ENCODE results near the gene IGFBPL1.

The IGFBPL1 gene

GRCh38 chr9:38375572-38375963 lies 48.7 kb downstream of the IGFBPL1 start:
- no peak overlapping the region for H2AFZ ChIP-seq (ENCODE audit: low read depth, low read length)

GRCh38 chr9:38374847-38375571 lies 49.2 kb downstream of the IGFBPL1 start:
- Histone ChIP-seq H3K36me3 (ENCODE audit: insufficient read depth, low read length) (no peaks in the 10 kb centered on the region), H3K9me3 (ENCODE audit: low read length) (no peaks in the 10 kb centered on the region), H3K4me3 (ENCODE audit: low read length) (no peak overlapping the region), H3K4me1 (ENCODE audit: insufficient read depth, low read length) (peaks cover 20% of the 10 kb centered on the region), H3K27me3 (ENCODE audit: insufficient read depth, low read length) (no peaks in the 10 kb centered on the region), H2AFZ (ENCODE audit: low read depth, low read length) (no peak overlapping the region)

More at GRCh38 chr9:38375572-38375963, 48.7 kb downstream of the IGFBPL1 start:
- Histone ChIP-seq H3K36me3 (ENCODE audit: insufficient read depth, low read length) (no peaks in the 10 kb centered on the region), H3K4me3 (ENCODE audit: low read length) (no peak overlapping the region), H3K27me3 (ENCODE audit: insufficient read depth, low read length) (no peaks in the 10 kb centered on the region), H3K4me1 (ENCODE audit: insufficient read depth, low read length) (peaks cover 22% of the 10 kb centered on the region), H3K9me3 (ENCODE audit: low read length) (no peaks in the 10 kb centered on the region)

- Histone ChIP-seq H2AFZ (ENCODE audit: low read depth, low read length) (no peak overlapping the region), H3K9me3 (ENCODE audit: low read length) (no peaks in the 10 kb centered on the region), H3K27me3 (ENCODE audit: insufficient read depth, low read length) (no peaks in the 10 kb centered on the region), H3K36me3 (ENCODE audit: insufficient read depth, low read length) (no peaks in the 10 kb centered on the region), H3K4me1 (ENCODE audit: insufficient read depth, low read length) (peaks cover 20% of the 10 kb centered on the region), H3K4me3 (ENCODE audit: low read length) (no peak overlapping the region)
These were observed 50.6 kb downstream of the IGFBPL1 start for GRCh38 chr9:38373679-38374078.

GRCh38 chr9:38372762-38373619 lies 51.3 kb downstream of the IGFBPL1 start:
- Histone ChIP-seq H3K4me3 (ENCODE audit: low read length) (no peak overlapping the region), H2AFZ (ENCODE audit: low read depth, low read length) (no peak overlapping the region), H3K4me1 (ENCODE audit: insufficient read depth, low read length) (peaks cover 20% of the 10 kb centered on the region), H3K9me3 (ENCODE audit: low read length) (no peaks in the 10 kb centered on the region), H3K36me3 (ENCODE audit: insufficient read depth, low read length) (no peaks in the 10 kb centered on the region), H3K27me3 (ENCODE audit: insufficient read depth, low read length) (no peaks in the 10 kb centered on the region)

GRCh38 chr9:38371495-38371894 lies 52.8 kb downstream of the IGFBPL1 start:
- H3K36me3 ChIP-seq (ENCODE audit: insufficient read depth, low read length) = no peaks in the 10 kb centered on the region
- H3K27me3 ChIP-seq (ENCODE audit: insufficient read depth, low read length) = no peaks in the 10 kb centered on the region
- no peaks in the 10 kb centered on the region for H3K9me3 ChIP-seq (ENCODE audit: low read length)
- H2AFZ ChIP-seq (ENCODE audit: low read depth, low read length) = no peak overlapping the region
- H3K4me3 ChIP-seq (ENCODE audit: low read length) = no peak overlapping the region
- peaks cover 17% of the 10 kb centered on the region for H3K4me1 ChIP-seq (ENCODE audit: insufficient read depth, low read length)

- H3K36me3 ChIP-seq (ENCODE audit: insufficient read depth, low read length) = no peaks in the 10 kb centered on the region
- no peaks in the 10 kb centered on the region for H3K9me3 ChIP-seq (ENCODE audit: low read length)
These were observed 54.1 kb downstream of the IGFBPL1 start for GRCh38 chr9:38370176-38370575.

GRCh38 chr9:38368731-38369130 lies 55.5 kb downstream of the IGFBPL1 start:
- Histone ChIP-seq H3K36me3 (ENCODE audit: insufficient read depth, low read length) (no peaks in the 10 kb centered on the region), H3K27me3 (ENCODE audit: insufficient read depth, low read length) (no peaks in the 10 kb centered on the region), H2AFZ (ENCODE audit: low read depth, low read length) (no peak overlapping the region), H3K9me3 (ENCODE audit: low read length) (no peaks in the 10 kb centered on the region), H3K4me3 (ENCODE audit: low read length) (no peak overlapping the region), H3K4me1 (ENCODE audit: insufficient read depth, low read length) (no peaks in the 10 kb centered on the region)

More at GRCh38 chr9:38370176-38370575, 54.1 kb downstream of the IGFBPL1 start:
- no peaks in the 10 kb centered on the region for H3K27me3 ChIP-seq (ENCODE audit: insufficient read depth, low read length)
- H3K4me3 ChIP-seq (ENCODE audit: low read length) = no peak overlapping the region
- H3K4me1 ChIP-seq (ENCODE audit: insufficient read depth, low read length) = peaks cover 4% of the 10 kb centered on the region
- no peak overlapping the region for H2AFZ ChIP-seq (ENCODE audit: low read depth, low read length)

GRCh38 chr9:38367898-38368297 lies 56.4 kb downstream of the IGFBPL1 start:
- Histone ChIP-seq H3K27me3 (ENCODE audit: insufficient read depth, low read length) (no peaks in the 10 kb centered on the region), H2AFZ (ENCODE audit: low read depth, low read length) (no peak overlapping the region), H3K9me3 (ENCODE audit: low read length) (no peaks in the 10 kb centered on the region), H3K4me1 (ENCODE audit: insufficient read depth, low read length) (no peaks in the 10 kb centered on the region), H3K36me3 (ENCODE audit: insufficient read depth, low read length) (no peaks in the 10 kb centered on the region), H3K4me3 (ENCODE audit: low read length) (no peak overlapping the region)

GRCh38 chr9:38363589-38363925 lies 60.7 kb downstream of the IGFBPL1 start:
- Histone ChIP-seq H2AFZ (ENCODE audit: low read depth, low read length) (no peak overlapping the region), H3K9me3 (ENCODE audit: low read length) (no peaks in the 10 kb centered on the region), H3K36me3 (ENCODE audit: insufficient read depth, low read length) (no peaks in the 10 kb centered on the region), H3K27me3 (ENCODE audit: insufficient read depth, low read length) (no peaks in the 10 kb centered on the region), H3K4me1 (ENCODE audit: insufficient read depth, low read length) (peaks cover 19% of the 10 kb centered on the region), H3K4me3 (ENCODE audit: low read length) (no peak overlapping the region)

- no peaks in the 10 kb centered on the region for H3K9me3 ChIP-seq (ENCODE audit: low read length)
- H3K4me1 ChIP-seq (ENCODE audit: insufficient read depth, low read length) = peaks cover 19% of the 10 kb centered on the region
- H3K4me3 ChIP-seq (ENCODE audit: low read length) = no peak overlapping the region
- H3K36me3 ChIP-seq (ENCODE audit: insufficient read depth, low read length) = no peaks in the 10 kb centered on the region
- no peak overlapping the region for H2AFZ ChIP-seq (ENCODE audit: low read depth, low read length)
- peaks cover 2% of the 10 kb centered on the region for H3K27me3 ChIP-seq (ENCODE audit: insufficient read depth, low read length)
These were observed 61.2 kb downstream of the IGFBPL1 start for GRCh38 chr9:38362852-38363588.

- H3K4me1 ChIP-seq (ENCODE audit: insufficient read depth, low read length) = peaks cover 19% of the 10 kb centered on the region
- no peaks in the 10 kb centered on the region for H3K36me3 ChIP-seq (ENCODE audit: insufficient read depth, low read length)
- peaks cover 4% of the 10 kb centered on the region for H3K27me3 ChIP-seq (ENCODE audit: insufficient read depth, low read length)
- no peaks in the 10 kb centered on the region for H3K9me3 ChIP-seq (ENCODE audit: low read length)
- no peak overlapping the region for H2AFZ ChIP-seq (ENCODE audit: low read depth, low read length)
- H3K4me3 ChIP-seq (ENCODE audit: low read length) = no peak overlapping the region
These were observed 62.8 kb downstream of the IGFBPL1 start for GRCh38 chr9:38361473-38361850.

- Histone ChIP-seq H3K9me3 (ENCODE audit: low read length) (no peaks in the 10 kb centered on the region), H3K4me3 (ENCODE audit: low read length) (no peak overlapping the region), H2AFZ (ENCODE audit: low read depth, low read length) (no peak overlapping the region)
These were observed 63.3 kb downstream of the IGFBPL1 start for GRCh38 chr9:38360839-38361472.

More at GRCh38 chr9:38360839-38361472, 63.3 kb downstream of the IGFBPL1 start:
- peaks cover 4% of the 10 kb centered on the region for H3K27me3 ChIP-seq (ENCODE audit: insufficient read depth, low read length)
- no peaks in the 10 kb centered on the region for H3K36me3 ChIP-seq (ENCODE audit: insufficient read depth, low read length)
- H3K4me1 ChIP-seq (ENCODE audit: insufficient read depth, low read length) = peaks cover 19% of the 10 kb centered on the region
